Renal cortex interstitium (tissue), 15 donors: ENCODE measurements around the gene UGT1A3. TPM values are rescaled to one million over a fixed set of nuclear protein-coding genes. Genes with fewer than 3 reads are reported as not detected.
A peak's percentile ranks its signal among the peaks of the same experiment; 100 is the strongest.
"Not testable (repeated sequence)": the region's sequence is repeated elsewhere in the genome, so short reads cannot be mapped to it uniquely, and the experiment has no call there.

Source experiments
- DNase-seq, 11 donors: peaks; one replicate each; pipeline ENCODE4 v3.0.0-alpha.2; 2013; ENCODE audit warnings: low read depth in 9 of 11, low spot score in 4 of 11; ENCODE audit errors: extremely low read depth in 1 of 11
- long read RNA-seq, 16 experiments: transcript quantifications; one replicate each; lab custom pipeline, GENCODE V29; 2026
- polyA plus RNA-seq, 3 donors: library from polyadenylated mRNA; unstranded; fragments of 120-200 nt; gene quantifications; one replicate each; pipeline ENCODE4 v1.2.1, GENCODE V29; 2013; ENCODE audit not compliant: insufficient read length in 3 of 3

Gene UGT1A3
- not detected for polyA plus RNA-seq
- long read RNA-seq, donor 1, result 0 reads
- long read RNA-seq, donor 2, result 0 reads
- long read RNA-seq, donor 3, result 0 reads
- long read RNA-seq, donor 4, result 0 reads
- long read RNA-seq, donor 5, result 0 reads
- long read RNA-seq, donor 6, result 0 reads
- long read RNA-seq, donor 7, result 0 reads
- long read RNA-seq, donor 8, result 0 reads
- long read RNA-seq, donor 9, result 0 reads
- long read RNA-seq, donor 10, result 0 reads
- long read RNA-seq, donor 11, result 0 reads
- long read RNA-seq, donor 12, result 0 reads
- long read RNA-seq, donor 13, result 0 reads
- long read RNA-seq, donor 14, result 0 reads
- long read RNA-seq, donor 15, result 0 reads
- long read RNA-seq, donor 16, result 0 reads

DNA sequence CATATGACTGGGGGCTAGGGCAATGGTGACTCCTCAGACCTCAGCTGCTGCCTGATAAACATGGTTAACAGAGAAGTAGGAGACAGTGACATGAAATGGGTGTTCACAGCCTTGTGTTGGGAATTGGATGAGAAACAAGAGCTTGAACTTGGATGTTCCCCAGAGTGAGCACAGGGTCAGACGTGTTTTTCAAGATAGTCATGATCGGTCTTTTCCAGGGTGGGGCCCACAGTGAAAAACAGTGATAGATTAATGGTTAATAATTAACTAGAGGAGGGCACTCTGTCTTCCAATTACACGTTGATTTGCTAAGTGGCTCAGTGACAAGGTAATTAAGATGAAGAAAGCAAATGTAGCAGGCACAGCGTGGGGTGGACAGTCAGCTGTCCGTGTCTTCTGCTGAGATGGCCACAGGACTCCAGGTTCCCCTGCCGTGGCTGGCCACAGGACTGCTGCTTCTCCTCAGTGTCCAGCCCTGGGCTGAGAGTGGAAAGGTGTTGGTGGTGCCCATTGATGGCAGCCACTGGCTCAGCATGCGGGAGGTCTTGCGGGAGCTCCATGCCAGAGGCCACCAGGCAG lies at the start of gene UGT1A3:
UGT1A3 (plus strand) TSS at position 320 of the 579 bp plus-strand sequence; CDS start at position 405, 85 bp downstream.
- no peak for DNase-seq

DNA sequence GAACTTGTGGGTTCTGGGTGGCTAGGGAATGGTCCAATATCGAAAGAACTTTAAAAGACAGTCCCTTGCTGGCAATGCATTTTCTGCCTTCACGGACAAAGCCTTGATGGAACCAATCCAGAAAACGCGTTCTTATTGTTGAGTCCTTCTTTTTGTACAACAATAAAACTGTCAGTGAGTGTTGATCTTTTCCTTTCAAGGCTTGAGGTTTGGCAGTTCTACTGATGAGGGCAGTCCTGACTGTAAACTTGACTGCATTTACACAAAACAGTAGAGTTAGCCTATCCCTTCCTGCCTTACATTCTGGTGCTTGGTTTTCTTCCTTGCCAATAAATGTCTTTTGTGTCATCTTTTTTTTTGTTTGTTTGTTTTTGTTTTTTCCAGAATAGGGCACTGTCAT lies 49.6 kb upstream of the UGT1A3 start:
- DNase-seq, result no peak

DNA sequence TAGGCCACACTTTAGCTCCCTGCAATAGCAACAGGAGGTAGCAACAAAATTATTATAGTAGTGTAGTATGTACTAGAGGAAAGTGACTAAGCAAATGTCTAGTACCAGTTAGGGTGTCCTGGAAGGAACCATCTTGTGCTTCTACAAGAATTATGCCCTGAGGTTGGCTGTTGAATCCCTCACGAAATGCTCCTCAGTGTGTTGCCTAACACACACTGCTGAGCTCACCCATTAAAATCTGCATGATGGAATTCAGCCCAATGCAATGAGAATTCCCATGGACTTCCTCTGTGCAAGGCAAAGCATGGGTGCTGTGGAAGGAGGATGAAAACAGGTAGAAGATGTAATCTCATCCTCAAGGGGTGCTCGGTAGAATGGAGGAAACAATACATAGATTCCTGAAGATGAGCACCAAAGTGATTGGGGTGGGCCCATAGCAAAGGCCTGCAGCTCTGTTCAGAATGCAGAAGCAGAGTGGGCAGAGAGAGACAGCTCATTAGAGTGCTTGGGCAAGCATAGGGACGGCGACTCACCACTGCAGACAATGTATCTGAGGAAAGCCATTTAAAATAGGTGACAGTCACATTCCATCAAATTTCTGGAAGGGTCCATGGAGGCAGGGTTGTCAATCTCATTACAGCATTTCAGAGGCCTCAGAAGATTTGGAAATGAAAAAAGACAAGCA lies 48.3 kb upstream of the UGT1A3 start:
- no peak for DNase-seq

DNA sequence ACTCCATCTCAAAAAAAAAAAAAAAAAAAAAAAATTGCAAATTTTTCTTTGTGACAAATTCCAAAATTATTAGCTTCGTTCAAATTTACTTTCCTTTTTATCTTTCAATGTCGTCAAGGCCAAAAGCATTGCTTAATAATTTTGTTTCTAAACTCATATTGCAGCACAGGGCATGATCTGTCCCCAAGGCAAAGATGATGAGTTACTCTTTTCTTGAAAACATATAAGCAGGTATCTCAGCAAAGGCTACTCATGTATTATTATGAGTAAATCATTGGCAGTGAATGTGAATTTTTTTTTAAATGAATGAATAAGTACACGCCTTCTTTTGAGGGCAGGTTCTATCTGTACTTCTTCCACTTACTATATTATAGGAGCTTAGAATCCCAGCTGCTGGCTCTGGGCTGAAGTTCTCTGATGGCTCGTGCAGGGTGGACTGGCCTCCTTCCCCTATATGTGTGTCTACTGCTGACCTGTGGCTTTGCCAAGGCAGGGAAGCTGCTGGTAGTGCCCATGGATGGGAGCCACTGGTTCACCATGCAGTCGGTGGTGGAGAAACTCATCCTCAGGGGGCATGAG lies 47.2 kb upstream of the UGT1A3 start, which contains the start of gene UGT1A7:
UGT1A7 (plus strand) TSS at position 381 of the 579 bp plus-strand sequence; CDS start at position 418, 37 bp downstream.
- no peak for DNase-seq

DNA sequence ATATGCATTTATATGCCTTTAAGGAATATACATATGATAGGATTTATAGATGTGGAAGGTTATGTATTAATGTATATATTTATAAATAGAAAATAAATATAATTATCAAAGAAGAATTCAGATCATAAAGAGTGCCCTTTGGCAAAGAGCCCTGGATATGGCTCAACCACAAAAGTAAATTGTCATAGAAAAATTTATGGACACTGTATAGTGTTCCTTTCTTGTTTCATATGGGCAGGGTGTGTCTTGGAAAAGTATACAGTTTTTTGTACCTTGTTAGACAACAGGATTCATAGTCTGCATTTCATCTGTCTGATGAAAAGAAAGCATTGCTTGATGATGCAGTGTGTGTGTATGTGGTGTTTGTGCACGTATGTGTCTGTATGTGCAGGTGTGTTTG lies 44.2 kb upstream of the UGT1A3 start:
- no peak for DNase-seq

DNA sequence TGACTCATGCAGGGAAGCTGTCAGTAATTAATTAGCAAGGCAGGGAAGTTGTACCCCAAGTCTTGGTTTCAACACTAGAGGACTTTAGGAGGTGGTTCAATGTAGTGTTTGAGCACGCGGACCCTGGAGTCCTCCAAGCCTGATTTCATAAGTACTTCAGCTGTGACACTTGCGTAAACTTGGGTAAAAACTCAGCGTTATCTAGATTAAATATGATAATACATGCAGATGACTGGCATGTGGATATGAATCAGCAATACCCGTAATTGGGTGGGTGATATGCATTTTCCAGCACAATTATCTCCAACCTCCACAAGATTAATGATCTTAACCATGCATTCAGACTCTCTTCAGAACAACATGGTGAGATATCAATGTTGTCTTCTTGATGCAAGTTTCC lies 41.9 kb upstream of the UGT1A3 start:
- DNase-seq, result no peak

DNA sequence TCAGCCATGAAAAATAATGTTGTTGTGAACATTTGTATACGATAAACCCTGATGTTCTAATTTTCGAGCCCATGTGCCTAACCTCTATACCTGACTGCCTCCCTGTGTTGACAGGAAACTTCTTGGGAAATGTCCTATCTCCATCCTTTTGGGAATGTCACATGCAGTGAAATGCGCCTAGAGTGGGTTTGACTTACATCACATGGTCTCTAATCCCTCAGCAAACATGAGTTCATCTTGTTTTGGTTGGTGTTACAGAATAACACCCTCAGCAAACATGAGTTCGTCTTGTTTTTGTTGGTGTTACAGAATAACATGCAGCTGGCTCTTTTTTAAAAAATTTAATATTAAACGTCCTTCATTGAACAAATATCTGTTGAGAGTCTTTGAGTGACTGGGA lies 40.5 kb upstream of the UGT1A3 start:
- DNase-seq, result no peak

DNA sequence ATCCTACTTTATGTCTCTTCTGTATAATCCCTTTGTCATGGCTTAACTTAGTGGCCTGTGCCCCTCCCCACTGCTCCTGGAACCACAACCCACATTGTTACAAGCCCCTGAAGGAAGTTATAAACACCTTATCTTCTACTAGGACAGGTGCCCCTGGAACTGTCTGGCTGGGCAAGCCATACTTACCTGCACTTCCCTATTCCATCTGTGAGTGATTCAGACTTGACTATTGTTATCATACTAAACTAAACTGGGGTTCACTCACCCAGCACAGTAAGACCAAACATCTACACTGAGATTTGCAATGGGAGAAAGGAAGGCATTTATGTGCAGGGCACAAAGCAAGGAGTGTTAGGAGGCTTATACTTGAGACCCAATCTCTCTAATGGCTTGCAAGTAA lies 39.8 kb upstream of the UGT1A3 start:
- no peak for DNase-seq

DNA sequence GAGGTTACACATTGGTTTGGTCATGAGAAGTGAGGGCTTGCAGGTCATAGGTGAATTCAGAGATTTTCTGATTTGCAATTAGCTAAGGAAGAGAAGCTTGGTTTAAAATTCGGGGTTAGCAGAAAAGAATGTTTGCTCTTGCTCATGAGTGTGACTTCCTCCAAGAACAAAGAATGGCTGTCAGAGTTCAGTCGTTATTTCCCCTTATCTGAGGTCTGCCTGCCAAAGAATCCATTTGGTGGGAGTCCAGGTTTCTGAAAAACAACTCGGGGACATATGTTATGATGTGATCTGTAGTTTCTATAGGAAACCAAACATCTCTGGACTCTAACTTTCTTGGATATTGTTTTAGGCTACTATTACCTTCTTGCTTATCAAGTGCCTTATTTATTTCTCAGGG lies 39.3 kb upstream of the UGT1A3 start:
- no peak for DNase-seq

DNA sequence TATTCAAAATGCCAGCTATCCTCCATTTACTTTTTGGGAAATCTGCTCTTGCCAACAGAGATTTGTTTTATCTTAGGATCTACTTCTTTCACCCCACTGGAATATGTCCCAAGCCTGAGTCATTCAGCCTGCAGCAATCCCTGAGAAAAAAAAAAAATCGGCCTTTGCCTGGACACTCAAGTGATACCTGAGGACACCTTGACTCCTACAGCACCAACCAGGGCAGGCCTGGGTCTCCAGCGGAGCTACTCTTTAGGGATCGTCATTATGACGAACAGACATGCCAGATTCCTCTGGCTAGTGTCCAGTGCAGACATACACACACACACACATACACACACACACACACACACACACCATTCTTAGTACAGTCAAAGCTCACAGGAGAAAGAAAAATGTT lies 38.4 kb upstream of the UGT1A3 start:
- no peak for DNase-seq

DNA sequence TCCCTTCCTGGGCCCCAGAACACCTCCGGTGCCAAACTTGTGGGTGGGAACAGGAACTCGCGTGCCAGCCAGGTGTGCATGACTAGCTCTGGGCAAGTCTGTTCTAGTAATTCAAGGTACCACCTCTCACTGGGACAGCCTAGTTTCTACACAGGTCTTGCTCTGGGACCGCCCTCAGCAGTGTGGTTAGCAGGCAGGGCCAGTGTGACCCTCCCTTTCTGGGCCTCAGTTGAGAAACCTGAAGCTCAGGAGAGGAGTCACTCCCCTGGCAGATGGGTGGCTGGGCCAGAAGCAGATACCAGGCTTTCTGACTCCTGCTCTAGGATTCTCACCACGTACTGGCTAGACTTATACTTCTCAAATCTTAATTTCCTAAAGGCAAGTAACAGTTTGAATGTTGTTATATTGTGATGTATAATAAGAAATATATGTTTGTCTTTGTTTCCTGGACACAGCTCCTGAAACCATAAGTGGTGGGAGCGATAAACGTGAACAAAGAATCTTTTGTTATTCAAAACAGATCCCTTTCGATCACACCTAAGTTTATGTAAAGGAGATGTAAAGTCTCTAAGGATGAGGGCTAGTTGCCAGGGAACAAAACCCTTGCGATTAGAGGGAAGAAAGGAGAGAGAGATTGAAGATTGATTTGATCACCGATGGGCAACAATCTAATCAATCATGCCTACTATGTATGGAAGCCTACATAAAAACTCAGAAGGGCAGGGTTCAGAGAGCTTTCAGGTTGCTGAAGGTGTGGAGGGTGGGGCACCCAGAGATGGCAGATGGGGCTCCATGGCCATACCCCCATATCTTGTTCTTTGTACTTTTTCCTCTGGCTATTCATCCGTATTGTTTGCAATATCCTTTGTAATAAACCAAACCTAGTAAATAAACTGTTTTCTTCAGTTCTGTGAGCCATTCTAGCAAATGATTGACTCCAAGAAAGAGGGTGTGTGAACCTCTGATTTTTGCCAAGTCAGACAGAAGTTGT lies 37.1 kb upstream of the UGT1A3 start:
- no peak for DNase-seq

DNA sequence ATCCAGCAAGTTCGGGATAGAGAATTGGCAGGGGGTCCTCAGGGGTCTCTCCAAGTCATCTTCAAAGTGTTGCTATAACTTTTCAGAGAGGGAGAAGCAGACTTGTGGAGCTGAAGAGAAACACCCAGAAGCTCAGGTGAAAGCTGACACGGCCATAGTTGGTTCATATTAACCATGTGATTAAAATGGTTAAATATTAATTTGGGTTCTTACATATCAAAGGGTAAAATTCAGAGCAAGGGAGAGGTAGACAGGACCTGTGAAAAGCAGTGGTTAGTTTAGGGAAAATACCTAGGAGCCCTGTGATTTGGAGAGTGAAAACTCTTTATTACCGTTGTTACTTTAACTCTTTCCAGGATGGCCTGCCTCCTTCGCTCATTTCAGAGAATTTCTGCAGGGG lies 36.2 kb upstream of the UGT1A3 start, which contains the start of gene UGT1A6:
UGT1A6 (plus strand) TSS at position 243 of the 400 bp plus-strand sequence; CDS start at position 358, 115 bp downstream.
- no peak for DNase-seq

DNA sequence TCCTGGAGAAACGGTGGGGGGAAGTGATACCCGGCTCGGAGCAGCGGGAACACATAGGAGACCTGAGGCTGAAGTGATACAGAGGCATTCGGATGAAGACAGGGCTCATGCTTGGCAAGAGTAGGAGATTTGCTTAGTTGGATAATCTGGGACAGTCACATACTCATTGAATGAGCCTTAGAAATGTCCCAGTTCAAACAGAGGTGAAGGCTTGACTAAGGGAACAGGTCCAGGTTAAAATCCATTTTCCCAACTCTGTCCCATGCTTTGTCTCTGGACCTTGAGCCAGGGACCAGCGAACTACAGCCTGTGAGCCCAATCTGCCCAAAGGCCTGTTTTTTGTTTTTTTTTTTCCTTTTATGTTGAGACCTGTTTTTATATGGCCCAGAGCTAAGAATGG lies 34.9 kb upstream of the UGT1A3 start:
- DNase-seq, result no peak

DNA sequence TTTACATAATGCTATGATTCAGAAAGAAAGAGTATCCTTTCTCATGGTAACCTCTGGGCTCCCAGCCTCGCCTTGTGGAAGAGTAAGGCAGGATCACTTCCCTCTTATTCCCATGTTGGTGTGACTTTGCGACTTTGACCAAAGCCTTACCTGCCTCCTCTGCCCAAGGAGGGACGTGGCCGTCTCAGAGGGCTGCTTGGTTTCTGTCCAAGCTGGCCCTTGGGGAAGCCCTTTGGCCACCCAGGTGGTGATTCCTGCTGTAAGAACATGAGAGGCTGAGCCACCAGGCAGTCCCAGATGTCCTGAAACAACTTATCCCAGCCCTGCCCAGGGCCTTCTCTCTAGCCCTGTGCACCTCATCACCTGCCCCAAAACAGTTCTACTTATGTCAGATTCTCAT lies 30.1 kb upstream of the UGT1A3 start:
- no peak for DNase-seq

DNA sequence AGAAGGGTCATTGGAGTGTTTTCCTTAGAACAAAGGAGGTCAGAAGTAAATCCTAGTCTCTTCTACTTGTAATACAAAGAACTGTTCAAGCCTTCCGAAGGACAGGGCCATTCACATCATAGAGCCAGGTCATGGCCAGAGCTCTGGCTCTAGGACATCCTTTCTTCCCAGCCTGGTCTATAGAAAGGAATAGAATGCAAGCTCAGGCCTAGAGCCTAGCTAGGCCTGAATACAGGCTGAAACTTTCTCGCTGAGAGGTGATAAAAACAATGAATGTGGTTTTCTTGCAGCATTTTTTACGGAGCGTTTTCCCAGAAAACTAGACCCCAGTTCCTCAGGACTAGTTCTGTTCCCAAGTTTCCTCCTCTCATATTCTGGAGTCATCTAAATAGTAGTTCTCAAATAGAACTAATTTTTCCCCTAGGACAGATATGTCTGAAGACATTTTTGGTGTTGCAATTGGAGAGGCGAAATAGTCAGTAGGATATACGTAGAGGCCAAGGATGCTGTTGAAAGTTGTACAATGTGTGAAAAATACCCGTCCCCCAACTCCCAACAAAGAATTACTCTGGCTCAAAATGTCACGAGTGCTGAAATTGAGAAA lies 29.3 kb upstream of the UGT1A3 start:
- no peak for DNase-seq

DNA sequence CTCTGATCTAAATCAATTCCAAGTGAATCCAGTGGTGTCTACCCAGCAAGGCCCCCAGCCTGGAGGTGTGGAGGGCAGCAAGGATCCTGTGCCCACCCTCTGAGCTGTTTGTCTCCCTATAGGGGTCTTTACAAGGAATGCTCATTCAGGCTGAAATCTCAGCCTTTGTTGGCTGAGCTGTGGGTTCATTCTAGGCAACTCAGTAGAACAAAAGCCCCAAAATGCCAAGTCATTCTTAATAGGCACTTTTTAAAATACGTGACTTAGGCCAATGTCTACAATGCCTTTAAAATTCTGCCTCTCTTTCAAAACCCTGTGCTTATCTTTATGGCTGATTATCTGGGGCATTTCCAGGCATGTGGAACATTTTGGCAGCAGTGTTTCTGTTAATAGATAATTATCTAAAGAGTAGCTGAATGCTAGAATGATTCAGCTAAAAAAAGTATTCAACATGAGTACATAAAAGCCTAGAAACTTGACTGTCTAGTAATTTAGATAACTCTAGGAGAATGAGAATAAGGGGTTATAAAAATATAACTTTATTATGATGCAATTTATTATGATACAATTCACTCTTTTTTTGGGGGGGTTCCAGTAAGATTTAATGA lies 28.7 kb upstream of the UGT1A3 start:
- DNase-seq, result peak in 3 of 11 donors; percentile 11 to 22 (median 15)

DNA sequence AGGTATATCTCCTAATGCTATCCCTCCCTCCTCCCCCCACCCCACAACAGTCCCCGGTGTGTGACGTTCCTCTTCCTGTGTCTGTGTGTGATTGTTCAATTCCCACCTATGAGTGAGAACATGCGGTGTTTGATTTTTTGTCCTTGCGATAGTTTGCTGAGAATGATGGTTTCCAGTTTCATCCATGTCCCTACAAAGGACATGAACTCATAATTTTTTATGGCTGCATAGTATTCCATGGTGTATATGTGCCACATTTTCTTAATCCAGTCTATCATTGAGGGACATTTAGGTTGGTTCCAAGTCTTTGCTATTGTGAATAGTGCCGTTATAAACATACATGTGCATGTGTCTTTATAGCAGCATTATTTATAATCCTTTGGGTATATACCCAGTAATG lies 28.0 kb upstream of the UGT1A3 start:
- DNase-seq, result not testable (repeated sequence)

DNA sequence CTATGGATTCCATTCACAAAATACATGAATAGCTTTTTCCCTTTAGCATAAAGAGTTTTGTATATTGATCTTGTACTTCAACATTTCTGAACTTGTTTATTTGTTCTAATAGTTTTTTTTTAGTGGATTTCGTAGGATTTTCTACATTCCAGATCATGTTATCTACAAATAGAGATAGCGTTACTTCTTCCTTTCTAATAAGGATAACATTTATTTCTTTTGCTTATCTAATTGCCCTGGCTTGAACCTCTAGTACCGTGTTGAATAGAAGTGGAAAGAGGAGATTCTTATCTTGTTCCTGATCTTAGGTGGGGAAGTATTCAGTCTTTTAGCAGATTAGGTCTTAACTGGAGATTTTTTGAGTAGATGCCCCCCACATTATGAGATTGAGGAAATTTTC lies 26.6 kb upstream of the UGT1A3 start:
- no peak for DNase-seq
